Trophoblast cell (in vitro differentiated cells and primary cell): ENCODE results near the gene MMS19.

Source experiments
- DNase-seq, 2 donors: peaks; one replicate each; pipeline ENCODE4 v3.0.0-alpha.2; 2016
- H2AFZ ChIP-seq: 2 replicates; pipeline ENCODE4 v1.6.1; 2013; ENCODE audit warnings: low read length, moderate library complexity, mild to moderate bottlenecking; ENCODE audit not compliant: insufficient read depth, poor library complexity
- H2AK5ac ChIP-seq: 2 replicates; pipeline ENCODE4 v1.6.1; 2013; ENCODE audit warnings: mild to moderate bottlenecking, low read length
- H2BK120ac ChIP-seq: 2 replicates; pipeline ENCODE4 v1.6.1; 2013; ENCODE audit warnings: low read length, mild to moderate bottlenecking, moderate library complexity; ENCODE audit not compliant: insufficient read depth, poor library complexity
- H2BK12ac ChIP-seq: 2 replicates; pipeline ENCODE4 v1.6.1; 2013; ENCODE audit warnings: mild to moderate bottlenecking, low read length, moderate library complexity
- H2BK5ac ChIP-seq: 2 replicates; pipeline ENCODE4 v1.6.1; 2013; ENCODE audit warnings: low read length, low read depth, moderate library complexity, mild to moderate bottlenecking; ENCODE audit not compliant: poor library complexity
- H3K14ac ChIP-seq: 2 replicates; pipeline ENCODE4 v1.6.1; 2013; ENCODE audit warnings: mild to moderate bottlenecking, low read length
- H3K18ac ChIP-seq: 2 replicates; pipeline ENCODE4 v1.6.1; 2013; ENCODE audit warnings: mild to moderate bottlenecking, low read length
- H3K23ac ChIP-seq: 2 replicates; pipeline ENCODE4 v1.6.1; 2013; ENCODE audit warnings: low read length
- H3K27ac ChIP-seq: 2 replicates; pipeline ENCODE4 v1.5.1; 2013; ENCODE audit warnings: low read depth, mild to moderate bottlenecking, inconsistent platforms, low read length, moderate library complexity
- H3K27me3 ChIP-seq: 2 replicates; pipeline ENCODE4 v1.6.1; 2013; ENCODE audit warnings: inconsistent platforms, mild to moderate bottlenecking, low read length, moderate library complexity; ENCODE audit not compliant: insufficient read depth
- H3K36me3 ChIP-seq, 2 experiments: 1 replicate in 1 of 2; 2 replicates in 1 of 2; pipeline ENCODE4 v1.6.1; 2013; ENCODE audit warnings: low read length in 2 of 2, mild to moderate bottlenecking in 2 of 2, moderate library complexity in 1 of 2; ENCODE audit not compliant: insufficient read depth in 2 of 2, control insufficient read depth in 1 of 2
- H3K4ac ChIP-seq: 2 replicates; pipeline ENCODE4 v1.6.1; 2013; ENCODE audit warnings: low read depth, mild to moderate bottlenecking, low read length, moderate library complexity
- H3K4me1 ChIP-seq, 2 experiments: 1 replicate in 1 of 2; 2 replicates in 1 of 2; pipeline ENCODE4 v1.6.1; 2013; ENCODE audit warnings: low read length in 2 of 2, mild to moderate bottlenecking in 2 of 2, moderate library complexity in 1 of 2; ENCODE audit not compliant: insufficient read depth in 2 of 2, control insufficient read depth in 1 of 2
- H3K4me2 ChIP-seq: 2 replicates; pipeline ENCODE4 v1.6.1; 2013; ENCODE audit warnings: inconsistent platforms, mild to moderate bottlenecking, low read length, moderate library complexity
- H3K4me3 ChIP-seq: 2 replicates; pipeline ENCODE4 v1.5.1; 2013; ENCODE audit warnings: mild to moderate bottlenecking, low read depth, low read length, inconsistent platforms
- H3K79me1 ChIP-seq: one replicate; pipeline ENCODE4 v1.6.1; 2013; ENCODE audit warnings: low read length
- H3K79me2 ChIP-seq: 2 replicates; pipeline ENCODE4 v1.6.1; 2013; ENCODE audit warnings: low read length, mild to moderate bottlenecking; ENCODE audit not compliant: control insufficient read depth, insufficient read depth, poor library complexity
- H3K9ac ChIP-seq: 2 replicates; pipeline ENCODE4 v1.6.1; 2013; ENCODE audit warnings: mild to moderate bottlenecking, low read length
- H3K9me3 ChIP-seq: 2 replicates; pipeline ENCODE4 v1.6.1; 2013; ENCODE audit warnings: low read depth, mild to moderate bottlenecking, control low read depth, inconsistent platforms, low read length; ENCODE audit not compliant: insufficient read depth
- H4K12ac ChIP-seq: 2 replicates; pipeline ENCODE4 v1.6.1; 2013; ENCODE audit warnings: low read depth, mild to moderate bottlenecking, low read length, moderate library complexity
- H4K8ac ChIP-seq: 2 replicates; pipeline ENCODE4 v1.6.1; 2013; ENCODE audit warnings: low read depth, mild to moderate bottlenecking, low read length, moderate library complexity
- H4K91ac ChIP-seq: one replicate; pipeline ENCODE4 v1.6.1; 2013; ENCODE audit warnings: low read depth, mild to moderate bottlenecking, low read length, moderate library complexity
- WGBS: extraction: QIAGEN DNeasy Blood & Tissue Kit; methylation state at CpG from one replicate; pipeline ENCODE4 v1.1.7; 2013; ENCODE audit warnings: missing lambda C conversion rate; ENCODE audit not compliant: insufficient read length, insufficient coverage; ENCODE audit errors: extremely low coverage; 5-methylcytosine and 5-hydroxymethylcytosine counted together

Gene MMS19

GRCh38 chr10:97452352-97452751, 45.9 kb downstream of the MMS19 start:
- Histone ChIP-seq H2AFZ (no peak overlapping the region), H3K27me3 (no peaks in the 10 kb centered on the region), H3K14ac (no peak overlapping the region), H3K4me3 (no peak overlapping the region), H4K91ac (no peak overlapping the region), H3K9ac (no peak overlapping the region), H3K4me2 (no peak overlapping the region), H3K9me3 (no peaks in the 10 kb centered on the region), H3K36me3 (peaks cover 29 to 42% of the 10 kb centered on the region in 2 experiments), H3K79me2 (no peaks in the 10 kb centered on the region), H4K8ac (no peak overlapping the region), H2BK12ac (no peak overlapping the region), H4K12ac (no peak overlapping the region), H3K18ac (no peak overlapping the region), H3K4ac (no peak overlapping the region), H3K27ac (no peak overlapping the region), H3K4me1 (peaks cover 12 to 22% of the 10 kb centered on the region in 2 experiments), H3K23ac (no peak overlapping the region), H2BK120ac (no peak overlapping the region), H2AK5ac (no peak overlapping the region), H3K79me1 (no peaks in the 10 kb centered on the region), H2BK5ac (no peak overlapping the region)
- WGBS = no CpG with 5 or more reads among the region's 6 CpGs
- DNase-seq = no peak

- Histone ChIP-seq H3K14ac (no peak overlapping the region), H3K79me2 (no peaks in the 10 kb centered on the region), H3K4me2 (no peak overlapping the region), H3K18ac (no peak overlapping the region), H3K79me1 (no peaks in the 10 kb centered on the region), H3K4me3 (no peak overlapping the region), H3K4ac (no peak overlapping the region), H3K9ac (no peak overlapping the region), H4K8ac (no peak overlapping the region), H2AK5ac (no peak overlapping the region), H4K12ac (no peak overlapping the region), H2BK5ac (no peak overlapping the region), H3K9me3 (no peaks in the 10 kb centered on the region), H3K27me3 (no peaks in the 10 kb centered on the region), H2BK120ac (no peak overlapping the region), H3K23ac (no peak overlapping the region), H4K91ac (no peak overlapping the region), H2BK12ac (no peak overlapping the region), H2AFZ (no peak overlapping the region), H3K36me3 (peaks cover 22 to 35% of the 10 kb centered on the region in 2 experiments), H3K27ac (no peak overlapping the region), H3K4me1 (peaks cover 12 to 27% of the 10 kb centered on the region in 2 experiments)
- WGBS = no CpG with 5 or more reads among the region's 17 CpGs
- DNase-seq = no peak
Measured at GRCh38 chr10:97451605-97452004, 46.6 kb downstream of the MMS19 start.

- no peak overlapping the region for H4K12ac ChIP-seq
- no peak overlapping the region for H3K23ac ChIP-seq
- no peak overlapping the region for H3K18ac ChIP-seq
- no peak overlapping the region for H3K9ac ChIP-seq
- no peak overlapping the region for H3K27ac ChIP-seq
- DNase-seq = no peak
- peaks cover 20 to 29% of the 10 kb centered on the region in 2 experiments for H3K36me3 ChIP-seq
- no peak overlapping the region for H3K4ac ChIP-seq
- no CpG with 5 or more reads among the region's 2 CpGs for WGBS
- no peak overlapping the region for H3K14ac ChIP-seq
- peaks cover 4% of the 10 kb centered on the region for H3K79me1 ChIP-seq
- H2BK120ac ChIP-seq = no peak overlapping the region
- H2AK5ac ChIP-seq = no peak overlapping the region
- no peak overlapping the region for H2AFZ ChIP-seq
- H2BK5ac ChIP-seq = no peak overlapping the region
- no peaks in the 10 kb centered on the region for H3K27me3 ChIP-seq
- H3K4me3 ChIP-seq = no peak overlapping the region
- H4K8ac ChIP-seq = no peak overlapping the region
- peaks cover 4% of the 10 kb centered on the region for H3K79me2 ChIP-seq
- H3K9me3 ChIP-seq = no peaks in the 10 kb centered on the region
- peaks cover 12 to 27% of the 10 kb centered on the region in 2 experiments for H3K4me1 ChIP-seq
- H4K91ac ChIP-seq = no peak overlapping the region
- no peak overlapping the region for H2BK12ac ChIP-seq
- H3K4me2 ChIP-seq = no peak overlapping the region
Measured at GRCh38 chr10:97450828-97451227, 47.4 kb downstream of the MMS19 start.

- H2AFZ ChIP-seq = peak within 1 kb of the TSS; percentile 80
- peaks cover 6% of the 10 kb centered on the region for H3K79me2 ChIP-seq
- H3K4me3 ChIP-seq = peak within 1 kb of the TSS; percentile 93
- H2BK120ac ChIP-seq = peak within 1 kb of the TSS; percentile 74
- peak within 1 kb of the TSS; percentile 84 for H3K9ac ChIP-seq
- H2AK5ac ChIP-seq = peak within 1 kb of the TSS; percentile 73
- peaks cover 8% of the 10 kb centered on the region for H3K79me1 ChIP-seq
- no peak within 1 kb of the TSS for H3K23ac ChIP-seq
- H3K36me3 ChIP-seq = peaks cover 9% of the 10 kb centered on the region in 2 experiments
- H3K27me3 ChIP-seq = no peaks in the 10 kb centered on the region
- H3K4me2 ChIP-seq = peak within 1 kb of the TSS; percentile 95
- peak within 1 kb of the TSS; percentile 85 for H3K4ac ChIP-seq
- DNase-seq = peak; percentile 95 to 98
- H3K27ac ChIP-seq = peak within 1 kb of the TSS; percentile 75
- H3K18ac ChIP-seq = peak within 1 kb of the TSS; percentile 94
- peak within 1 kb of the TSS; percentile 96 for H3K14ac ChIP-seq
- H4K91ac ChIP-seq = peak within 1 kb of the TSS; percentile 92
- H3K9me3 ChIP-seq = no peaks in the 10 kb centered on the region
- WGBS = no CpG with 5 or more reads among the region's 66 CpGs
- peak within 1 kb of the TSS; percentile 97 for H4K8ac ChIP-seq
- peaks cover under 1 to 16% of the 10 kb centered on the region in 2 experiments for H3K4me1 ChIP-seq
- peak within 1 kb of the TSS; percentile 94 for H4K12ac ChIP-seq
- peak within 1 kb of the TSS; percentile 70 for H2BK5ac ChIP-seq
- peak within 1 kb of the TSS; percentile 56 for H2BK12ac ChIP-seq
Measured at GRCh38 chr10:97445722-97446639, 52.2 kb downstream of the MMS19 start, which contains the start of the genes EXOSC1 and ZDHHC16. EXOSC1 (minus strand) TSS chr10:97446006; CDS start chr10:97445985, 21 bp downstream. ZDHHC16 (plus strand) TSS chr10:97446175; CDS start chr10:97451676, 5,501 bp downstream.
